Right lobe of liver (tissue), 6 donors: ENCODE measurements around the gene RALGAPA2. TPM values are rescaled to one million over a fixed set of nuclear protein-coding genes. Genes with fewer than 3 reads are reported as not detected.

Source experiments
- ATAC-seq, 4 donors: fragments of 200-7000 bp; cut with Tn5 transposase; one replicate each; pipeline ENCODE4 v1.9.1; 2020; ENCODE audit warnings: mild to moderate bottlenecking in 4 of 4, moderate library complexity in 4 of 4
- DNase-seq, 3 donors: peaks; one replicate each; pipeline ENCODE4 v3.0.0-alpha.2; 2020
- H3K27ac ChIP-seq, 3 donors: fragments of 200-600 bp; one replicate each; pipeline ENCODE4 v1.8.0; 2022
- H3K27me3 ChIP-seq, 2 donors: fragments of 200-600 bp; one replicate each; pipeline ENCODE4 v1.8.0; 2022
- H3K36me3 ChIP-seq, 4 donors: fragments of 200-600 bp; sonication (generic) in 1 of 4; one replicate each; pipeline versions ENCODE4 v1.5.1 to v1.8.0; 2017 to 2022; ENCODE audit warnings: control low read depth in 1 of 4
- H3K4me1 ChIP-seq, 4 donors: fragments of 200-600 bp; sonication (generic) in 1 of 4; one replicate each; pipeline versions ENCODE4 v1.5.1 to v1.8.0; 2017 to 2022; ENCODE audit warnings: control low read depth in 1 of 4
- H3K4me3 ChIP-seq, 3 donors: fragments of 200-600 bp; one replicate each; pipeline ENCODE4 v1.8.0; 2022
- H3K9me3 ChIP-seq, 4 donors: fragments of 200-600 bp; sonication (generic) in 1 of 4; one replicate each; pipeline versions ENCODE4 v1.5.1 to v1.8.0; 2017 to 2022; ENCODE audit warnings: control low read depth in 1 of 4
- CTCF ChIP-seq, 4 donors: fragments of 200-600 bp in 3 of 4; fragments of 450-650 bp in 1 of 4; IDR thresholded peaks; one replicate each; pipeline versions ENCODE4 v1.5.1 to v1.8.0; 2016 to 2022; ENCODE audit warnings: antibody characterized with exemption in 4 of 4, mild to moderate bottlenecking in 2 of 4
- POLR2A ChIP-seq: fragments of 450-650 bp; IDR thresholded peaks from one replicate; pipeline ENCODE4 v1.6.1; 2017; ENCODE audit warnings: antibody characterized with exemption, mild to moderate bottlenecking
- WGBS: methylation state at CpG from one replicate; pipeline ENCODE4 v1.1.6; 2018; ENCODE audit warnings: low coverage, low lambda C conversion rate; ENCODE audit not compliant: insufficient coverage; ENCODE audit errors: missing lambda C conversion rate; 5-methylcytosine and 5-hydroxymethylcytosine counted together
- intact Hi-C, 2 donors: fragments of 100-400 bp; cut with DNase I; formaldehyde crosslinking; loops; one replicate each; pipeline versions ENCODE4 v1.11.2 to v1.14.1; 2022
- total RNA-seq, 6 experiments: library from RNA; depleted of rRNA in 2 of 6; stranded (reverse); fragments of >200 nt in 2 of 6; fragmentation: NEBNext Ultra II Directional in 3 of 6; extraction: Animal tissue kit (Norgen Biotek cat#: 25700) in 3 of 6; gene quantifications; one replicate each; pipeline versions ENCODE4 v1.1.0 to v1.2.4, GENCODE V29; 2016 to 2023
- donor health status: DM: no; HTN: yes; CAD: no.
- donor health status: DM: no; HTN: no; CAD: no.
- donor health status: DM: no; HTN: no; CAD: no.
- donor health status: DM: no; HTN: yes; CAD: no.
- donor health status: DM: no; HTN: yes; CAD: no.

The RALGAPA2 gene
- total RNA-seq, 6 experiments from 2014 or later: 38.3 to 76.7 (median 62.7) TPM

DNA sequence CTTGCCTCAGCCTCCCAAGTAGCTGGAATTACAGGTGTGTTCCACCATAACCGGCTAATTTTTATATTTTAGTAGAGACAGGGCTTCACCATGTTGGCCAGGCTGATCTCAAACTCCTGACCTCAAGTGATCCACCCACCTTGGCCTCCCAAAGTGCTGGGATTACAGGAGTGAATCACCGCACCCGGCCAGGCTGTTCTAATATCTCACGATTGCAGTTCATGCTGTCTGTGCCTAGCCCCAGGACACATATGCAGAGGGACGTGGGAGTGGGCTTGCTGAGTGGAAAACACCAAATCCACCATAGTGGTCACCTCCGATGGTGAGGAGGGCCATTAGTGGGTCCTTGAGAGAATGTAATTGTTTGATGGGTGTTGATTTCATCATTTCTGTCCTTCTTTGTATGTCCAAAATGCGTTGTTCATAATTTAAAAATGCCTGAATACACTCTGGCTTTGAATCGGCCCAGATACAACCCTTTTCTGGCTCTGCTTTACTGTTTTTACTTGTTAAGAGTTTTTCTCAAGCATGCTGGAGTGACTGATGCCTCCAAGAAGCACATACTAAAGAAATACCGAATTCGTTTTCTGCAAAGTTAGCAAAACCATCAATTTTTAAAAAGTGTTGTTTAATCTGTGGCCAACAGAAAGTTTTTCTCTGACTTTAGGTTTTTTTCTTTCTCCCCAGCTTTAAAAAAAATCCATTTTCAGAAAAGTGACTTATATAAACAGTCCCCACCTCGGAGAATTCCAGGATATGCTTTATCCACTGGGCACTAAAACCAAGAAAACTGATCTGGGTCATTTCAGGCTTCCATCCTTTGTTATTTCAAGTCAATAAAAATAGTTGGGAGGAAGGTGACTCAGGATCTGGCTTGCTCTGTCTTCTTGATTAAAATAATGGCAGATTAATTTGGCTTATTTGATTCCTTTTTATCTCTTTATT is 18.8 kb upstream of the RALGAPA2 start:
- intact Hi-C loops: no loop called here
- Histone ChIP-seq H3K4me3 (no peak overlapping the region), H3K36me3 (no peaks in the 10 kb centered on the region), H3K27me3 (no peaks in the 10 kb centered on the region), H3K27ac (peak overlapping the region in 2 of 3 donors; percentile 31 to 49), H3K9me3 (no peaks in the 10 kb centered on the region), H3K4me1 (peaks cover 0 to 33% (median 14%) of the 10 kb centered on the region in 4 donors)
- TF ChIP-seq POLR2A: no peak
- no peak for TF ChIP-seq CTCF (IDR thresholded peaks at IDR 0.05)
- peak in 2 of 4 donors; percentile 49 to 52 for ATAC-seq
- DNase-seq: no peak
- 73% methylated on average over 7 of the region's 11 CpGs for WGBS

- peak overlapping the region in 2 of 3 donors; percentile 1 to 2 for H3K27ac ChIP-seq
- H3K27me3 ChIP-seq: no peaks in the 10 kb centered on the region
- ATAC-seq (peak; percentile 20 to 57 (median 54)), DNase-seq (no peak)
- H3K36me3 ChIP-seq: no peaks in the 10 kb centered on the region
- H3K4me1 ChIP-seq: peaks cover 0 to 32% (median 13%) of the 10 kb centered on the region in 4 donors
- no peaks in the 10 kb centered on the region for H3K9me3 ChIP-seq
- 50% methylated on average over 3 of the region's 3 CpGs for WGBS
- no peak overlapping the region for H3K4me3 ChIP-seq
- intact Hi-C loops: no loop called here
- TF ChIP-seq CTCF (IDR thresholded peaks at IDR 0.05) (no peak), POLR2A (no peak)
These were observed 17.1 kb upstream of the RALGAPA2 start for GRCh38 chr20:20729563-20729962.

DNA sequence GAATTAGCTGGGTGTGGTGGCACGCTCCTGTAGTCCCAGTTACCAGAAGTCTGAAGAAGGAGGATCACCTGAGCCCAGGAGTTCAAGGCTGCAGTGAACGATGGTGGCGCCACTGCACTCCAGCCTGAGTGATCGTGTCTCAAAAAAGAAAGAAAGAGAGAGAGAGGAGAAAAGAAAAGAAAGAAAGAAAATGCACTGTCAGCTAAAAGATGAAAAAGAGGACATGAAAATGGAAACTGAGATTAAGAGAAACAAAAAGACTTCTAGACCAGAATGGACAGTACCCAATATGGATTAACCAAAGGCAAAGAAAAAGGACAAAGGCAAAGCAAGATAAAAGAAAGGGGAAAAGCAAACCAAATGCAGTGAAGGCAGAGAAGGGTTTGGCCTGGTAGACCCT is 9.0 kb upstream of the RALGAPA2 start:
- intact Hi-C loops: no loop called here
- no peak overlapping the region for H3K4me3 ChIP-seq

GRCh38 chr20:20720158-20720557 is 7.7 kb upstream of the RALGAPA2 start:
- Histone ChIP-seq H3K9me3 (no peaks in the 10 kb centered on the region), H3K27ac (no peak overlapping the region), H3K4me3 (no peak overlapping the region), H3K36me3 (no peaks in the 10 kb centered on the region), H3K27me3 (no peaks in the 10 kb centered on the region), H3K4me1 (peaks cover 0 to 9% (median 2%) of the 10 kb centered on the region in 4 donors)
- no peak for DNase-seq
- intact Hi-C loops: no loop called here
- WGBS: 32% methylated on average over 1 of the region's 1 CpG
- TF ChIP-seq POLR2A (no peak), CTCF (IDR thresholded peaks at IDR 0.05) (no peak)
- ATAC-seq: peak in 2 of 4 donors; percentile 27 to 45

More for the DNA sequence above, 9.0 kb upstream of the RALGAPA2 start:
- Histone ChIP-seq H3K9me3 (no peaks in the 10 kb centered on the region), H3K36me3 (no peaks in the 10 kb centered on the region), H3K27ac (no peak overlapping the region), H3K4me1 (peaks cover 0 to 9% (median 2%) of the 10 kb centered on the region in 4 donors), H3K27me3 (no peaks in the 10 kb centered on the region)
- DNase-seq (no peak), ATAC-seq (no peak)
- TF ChIP-seq CTCF (IDR thresholded peaks at IDR 0.05) (no peak), POLR2A (no peak)
- 91% methylated on average over 4 of the region's 4 CpGs for WGBS
